Measurements from ENCODE around the gene MAZ. TPM values are rescaled to one million over a fixed set of nuclear protein-coding genes. Genes with fewer than 3 reads are reported as not detected.

MAZ gene
- total and polyA plus RNA-seq, 2 of the 13 experiments (the other 11 are each of a cell fraction or from before 2014, with no cell fraction given), result 203 to 277 TPM

- TF ChIP-seq GTF3A (CRISPR knock-in tag; conservative IDR thresholded peaks at IDR 0.05) (no peak), ZNF329 (CRISPR knock-in tag; IDR thresholded peaks at IDR 0.05; ENCODE audit: low read depth) (peak; percentile 44; the same call in 1 of the 2 replicates), BORCS8-MEF2B (CRISPR knock-in tag; IDR thresholded peaks at IDR 0.05) (no peak), RXRB (CRISPR knock-in tag; IDR thresholded peaks at IDR 0.05; ENCODE audit: borderline replicate concordance) (no peak), MED1 (CRISPR knock-in tag; IDR thresholded peaks at IDR 0.05) (no peak), RBM39 (IDR thresholded peaks at IDR 0.05; ENCODE audit: low read depth, low read length, poor library complexity, severe bottlenecking) (no peak), KLF9 (CRISPR knock-in tag; IDR thresholded peaks at IDR 0.05; ENCODE audit: low read depth) (no peak; the same call in 1 of the 2 replicates), ZFP90 (CRISPR knock-in tag; IDR thresholded peaks at IDR 0.05; ENCODE audit: borderline replicate concordance) (peak; percentile 7), ZNF441 (CRISPR knock-in tag; IDR thresholded peaks at IDR 0.05; ENCODE audit: borderline replicate concordance) (no peak), ZNF772 (CRISPR knock-in tag; IDR thresholded peaks at IDR 0.05) (no peak), ZNF446 (CRISPR knock-in tag; IDR thresholded peaks at IDR 0.05) (peak; percentile 82; the same call in 1 of the 2 replicates), ZNF562 (CRISPR knock-in tag; IDR thresholded peaks at IDR 0.05; ENCODE audit: borderline replicate concordance) (no peak), ZBTB38 (CRISPR knock-in tag; IDR thresholded peaks at IDR 0.05) (0 out of 2 replicates have a peak, but pooled peaks have one; percentile 73), ZSCAN31 (CRISPR knock-in tag; IDR thresholded peaks at IDR 0.05; ENCODE audit: low read depth) (no peak), ZNF564 (CRISPR knock-in tag; IDR thresholded peaks at IDR 0.05) (no peak), ZNF547 (CRISPR knock-in tag; IDR thresholded peaks at IDR 0.05) (no peak; the same call in 1 of the 2 replicates), SIX4 (CRISPR knock-in tag; IDR thresholded peaks at IDR 0.05) (no peak), PHF20 (CRISPR knock-in tag; IDR thresholded peaks at IDR 0.05) (no peak), SATB2 (CRISPR knock-in tag; IDR thresholded peaks at IDR 0.05) (no peak), ZBTB7A (CRISPR knock-in tag; IDR thresholded peaks at IDR 0.05) (no peak)
- TF ChIP-seq, protein P1, sequence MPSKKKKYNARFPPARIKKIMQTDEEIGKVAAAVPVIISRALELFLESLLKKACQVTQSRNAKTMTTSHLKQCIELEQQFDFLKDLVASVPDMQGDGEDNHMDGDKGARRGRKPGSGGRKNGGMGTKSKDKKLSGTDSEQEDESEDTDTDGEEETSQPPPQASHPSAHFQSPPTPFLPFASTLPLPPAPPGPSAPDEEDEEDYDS (CRISPR knock-in tag; IDR thresholded peaks at IDR 0.05), result no peak
- TF ChIP-seq, protein P2, sequence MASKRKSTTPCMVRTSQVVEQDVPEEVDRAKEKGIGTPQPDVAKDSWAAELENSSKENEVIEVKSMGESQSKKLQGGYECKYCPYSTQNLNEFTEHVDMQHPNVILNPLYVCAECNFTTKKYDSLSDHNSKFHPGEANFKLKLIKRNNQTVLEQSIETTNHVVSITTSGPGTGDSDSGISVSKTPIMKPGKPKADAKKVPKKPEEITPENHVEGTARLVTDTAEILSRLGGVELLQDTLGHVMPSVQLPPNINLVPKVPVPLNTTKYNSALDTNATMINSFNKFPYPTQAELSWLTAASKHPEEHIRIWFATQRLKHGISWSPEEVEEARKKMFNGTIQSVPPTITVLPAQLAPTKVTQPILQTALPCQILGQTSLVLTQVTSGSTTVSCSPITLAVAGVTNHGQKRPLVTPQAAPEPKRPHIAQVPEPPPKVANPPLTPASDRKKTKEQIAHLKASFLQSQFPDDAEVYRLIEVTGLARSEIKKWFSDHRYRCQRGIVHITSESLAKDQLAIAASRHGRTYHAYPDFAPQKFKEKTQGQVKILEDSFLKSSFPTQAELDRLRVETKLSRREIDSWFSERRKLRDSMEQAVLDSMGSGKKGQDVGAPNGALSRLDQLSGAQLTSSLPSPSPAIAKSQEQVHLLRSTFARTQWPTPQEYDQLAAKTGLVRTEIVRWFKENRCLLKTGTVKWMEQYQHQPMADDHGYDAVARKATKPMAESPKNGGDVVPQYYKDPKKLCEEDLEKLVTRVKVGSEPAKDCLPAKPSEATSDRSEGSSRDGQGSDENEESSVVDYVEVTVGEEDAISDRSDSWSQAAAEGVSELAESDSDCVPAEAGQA (IDR thresholded peaks at IDR 0.05; ENCODE audit: low read depth), result no peak
- TF ChIP-seq, protein P2 (CRISPR knock-in tag; IDR thresholded peaks at IDR 0.05; ENCODE audit: borderline replicate concordance), result no peak
Measured at GRCh38 chr16:29804455-29805231, 1.7 kb upstream of the MAZ start (continued).

All from HepG2 (cell line).